Activated T-cell treated with anti-CD3 and anti-CD28 coated beads for 4 hours (primary cell): ENCODE measurements around the gene TMEM263.
"Not testable (repeated sequence)": the region's sequence is repeated elsewhere in the genome, so short reads cannot be mapped to it uniquely, and the experiment has no call there.

Experiments
- DNase-seq: peaks from one replicate; pipeline ENCODE4 v3.0.0-alpha.2; 2020

TMEM263 gene

DNA sequence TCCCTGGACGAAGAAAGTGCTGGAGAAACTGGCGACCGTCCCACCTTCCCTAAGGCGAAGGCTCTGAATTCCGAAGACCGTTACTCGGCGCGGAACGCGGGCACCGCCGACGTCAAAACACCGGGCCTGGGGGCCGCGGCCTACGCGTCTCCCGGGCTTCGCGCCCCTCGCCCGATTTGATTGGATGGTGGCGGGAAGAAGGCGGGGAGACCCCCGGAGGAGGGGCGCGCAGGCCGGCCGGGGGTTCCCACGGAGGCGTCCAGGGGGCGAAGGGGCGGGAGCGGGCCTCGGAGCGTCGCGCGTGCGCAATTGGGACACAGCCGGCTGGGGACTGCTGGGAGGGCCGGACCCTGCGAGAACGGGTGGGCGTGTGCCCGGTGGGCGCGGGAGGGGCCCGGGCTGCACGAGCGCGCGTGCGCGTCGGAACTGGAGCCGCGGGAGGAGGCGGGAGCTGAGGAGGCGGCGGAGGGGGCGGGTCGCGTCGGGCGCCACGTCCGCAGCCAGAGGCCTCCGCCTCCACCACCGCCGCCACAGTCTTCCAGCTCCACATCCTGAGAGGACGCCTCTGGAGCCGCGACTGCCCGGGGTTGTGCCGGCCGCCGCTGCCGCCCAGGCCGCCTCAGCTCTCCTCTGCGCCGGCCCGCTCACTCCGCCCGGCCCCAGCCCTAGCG lies at the start of gene TMEM263:
TMEM263 (plus strand) TSS at position 531 of the 671 bp plus-strand sequence. CDS start 11,210 bp downstream, outside the sequence.
- peak; percentile 85 for DNase-seq

DNA sequence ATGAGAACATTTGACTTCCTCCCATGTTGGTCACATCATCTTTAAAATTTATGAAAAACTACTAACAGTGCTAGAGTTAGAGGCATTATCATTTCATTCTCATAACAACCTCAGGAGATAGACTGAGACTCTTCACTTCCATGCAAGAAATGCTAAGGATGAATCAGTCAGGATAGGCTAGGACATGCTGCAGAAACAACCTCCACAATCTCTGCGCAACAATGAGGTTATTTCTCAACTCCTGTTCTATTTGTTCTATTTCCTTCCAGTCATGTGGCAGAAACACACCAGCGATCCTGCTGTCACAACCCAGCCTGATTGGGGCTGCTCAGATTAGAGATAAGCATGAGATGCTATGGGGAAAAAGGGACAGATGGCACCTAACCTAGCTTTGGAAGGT lies 49.0 kb upstream of the TMEM263 start:
- DNase-seq, result no peak

DNA sequence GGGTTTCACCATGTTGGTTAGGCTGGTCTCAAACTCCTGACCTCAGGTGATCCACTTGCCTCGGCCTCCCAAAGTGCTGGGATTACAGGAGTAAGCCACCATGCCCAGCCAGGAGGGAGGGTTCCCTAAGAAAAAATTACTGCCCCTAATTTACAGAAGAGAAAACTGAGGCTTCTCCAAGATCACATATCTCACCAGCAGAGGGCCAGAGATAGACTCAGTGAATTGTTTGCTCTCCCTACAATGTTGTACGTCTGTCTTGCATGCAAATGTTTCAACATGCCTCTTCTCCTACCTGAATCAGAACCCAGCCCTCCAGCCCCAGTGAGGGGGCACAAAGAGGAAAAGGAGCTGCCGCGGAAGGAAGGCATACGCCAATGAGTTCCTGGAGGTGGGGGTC lies 48.3 kb upstream of the TMEM263 start:
- DNase-seq, result no peak

DNA sequence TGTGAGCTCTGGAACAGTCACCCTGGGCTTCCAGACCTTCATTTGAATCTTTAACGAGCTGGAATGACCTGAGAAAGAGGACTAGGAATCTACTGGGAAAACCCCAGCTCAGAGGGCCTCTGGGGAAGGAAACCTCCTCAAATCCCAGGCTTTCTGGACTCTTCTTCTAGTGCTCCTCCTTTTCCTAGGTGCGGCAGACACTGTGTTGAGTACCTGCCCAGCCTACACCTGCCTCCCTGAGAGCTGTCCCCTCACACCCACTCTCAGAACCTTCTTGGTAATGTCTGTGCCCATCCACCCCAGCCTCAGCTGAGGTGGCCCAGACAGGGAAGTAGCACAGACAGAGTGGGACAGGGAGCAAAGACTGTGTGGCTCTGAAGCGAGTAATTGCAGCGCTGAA lies 47.9 kb upstream of the TMEM263 start:
- DNase-seq, result no peak

DNA sequence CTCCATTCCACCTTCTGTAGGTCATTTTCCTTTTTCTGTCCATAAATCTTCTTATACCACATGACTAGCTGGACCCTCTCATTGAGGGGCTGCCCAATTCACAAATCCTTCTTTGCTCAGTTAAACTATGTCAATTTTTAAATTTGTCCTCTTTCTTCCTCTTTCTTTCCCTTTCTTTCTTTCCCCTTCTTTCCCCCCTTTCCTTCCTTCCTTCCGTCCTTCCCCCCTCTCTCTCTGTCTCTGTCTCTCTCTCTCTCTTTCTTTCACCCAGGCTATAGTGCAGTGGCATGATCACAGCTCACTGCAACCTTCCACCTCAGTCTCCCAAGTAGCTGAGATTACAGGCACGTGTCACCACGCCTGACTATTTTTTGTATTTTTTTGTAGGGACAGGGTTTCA lies 47.1 kb upstream of the TMEM263 start:
- DNase-seq, result no peak

DNA sequence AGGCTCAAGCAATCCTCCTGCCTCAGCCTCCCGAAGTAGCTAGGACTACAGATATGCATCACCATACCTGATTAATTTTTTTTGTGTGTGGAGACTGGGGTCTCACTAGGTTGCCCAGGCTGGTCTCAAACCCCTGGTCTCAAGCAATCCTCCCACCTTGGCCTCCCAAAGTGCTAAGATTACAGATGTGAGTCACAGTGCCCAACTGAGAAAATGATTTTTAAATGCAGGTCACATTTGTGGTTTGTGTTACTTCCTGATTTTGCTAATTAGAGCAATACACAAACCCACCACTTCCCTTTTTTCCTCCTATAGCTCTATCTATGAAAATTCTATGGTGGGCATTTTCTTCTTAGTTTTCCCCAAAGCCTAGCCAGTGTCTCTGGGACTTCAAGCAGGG lies 45.5 kb upstream of the TMEM263 start:
- no peak for DNase-seq

DNA sequence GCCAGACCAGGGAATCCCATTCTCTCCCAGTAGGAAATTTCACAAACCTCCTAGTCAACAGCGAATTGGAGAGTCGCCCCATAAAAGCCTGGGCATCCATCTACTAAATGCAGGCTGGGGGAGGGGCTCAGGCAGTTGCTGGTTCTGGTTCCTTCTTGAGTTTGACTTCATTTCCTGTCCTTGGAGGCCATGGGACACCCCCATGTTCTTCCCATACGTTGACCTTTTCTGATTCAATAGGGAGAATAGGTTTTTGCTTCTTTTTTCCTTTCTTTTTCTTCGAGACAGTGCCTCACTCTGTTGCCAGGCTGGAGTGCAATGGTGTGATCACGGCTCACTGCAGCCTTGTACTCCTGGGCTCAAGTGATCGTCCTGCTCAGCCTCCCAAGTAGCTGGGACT lies 44.1 kb upstream of the TMEM263 start:
- no peak for DNase-seq

DNA sequence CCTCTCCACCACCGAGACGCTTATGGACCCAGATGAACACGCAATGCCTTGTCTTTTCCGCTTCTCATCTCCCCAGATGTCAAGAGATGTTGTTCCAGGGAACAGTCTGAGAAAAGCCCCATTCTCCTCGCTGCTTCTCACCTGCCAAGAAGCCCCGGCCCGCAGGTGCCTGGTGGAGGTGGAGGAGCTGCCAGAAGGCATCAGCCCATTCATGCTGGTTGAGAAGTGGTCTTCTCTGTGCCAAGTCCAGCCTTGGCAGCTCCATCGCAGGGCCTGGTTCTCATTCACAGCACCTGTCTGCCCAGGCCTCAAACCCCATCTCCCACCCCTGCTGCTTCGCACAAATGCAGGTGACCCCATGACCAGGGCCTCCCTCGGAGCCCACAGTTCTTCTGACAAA lies 42.3 kb upstream of the TMEM263 start:
- no peak for DNase-seq

DNA sequence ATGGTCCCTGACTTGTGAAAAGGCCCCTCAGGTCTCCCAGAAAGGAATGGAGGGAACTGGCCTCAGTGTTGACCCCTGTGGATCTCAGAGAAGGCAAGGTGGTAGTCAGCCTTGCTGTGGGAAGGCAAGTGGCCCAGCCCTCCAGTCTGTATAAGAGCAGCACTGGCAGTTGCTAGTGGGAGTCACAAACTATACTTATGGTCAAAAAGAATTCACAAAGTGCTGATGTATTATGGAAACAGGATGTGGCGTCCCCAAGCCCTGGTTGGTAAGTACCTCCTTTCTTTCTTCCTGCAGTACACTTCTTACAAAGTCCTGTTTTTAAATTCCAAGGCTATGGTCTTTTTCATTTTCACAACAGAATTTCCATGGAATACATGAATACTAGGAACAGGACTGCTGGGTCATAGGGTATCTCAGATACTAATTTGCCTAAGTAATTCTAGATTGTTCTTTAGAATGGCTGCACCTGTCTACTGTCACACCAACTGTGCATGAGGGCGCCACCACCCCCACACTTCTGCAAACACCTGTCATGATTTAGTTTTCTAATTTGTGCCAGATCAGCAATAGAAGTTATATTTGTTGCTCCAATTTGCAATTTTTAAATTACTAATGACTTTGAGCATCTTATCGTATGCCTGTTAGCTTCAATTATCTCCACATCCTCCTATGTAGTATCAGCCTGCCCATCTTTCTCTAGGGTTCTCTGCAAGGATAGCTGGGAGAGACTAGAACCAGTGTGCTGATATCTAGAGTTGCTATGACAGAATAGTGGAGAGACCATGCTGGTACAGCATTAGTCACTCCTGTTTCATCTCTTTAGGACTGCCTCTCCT lies 40.7 kb upstream of the TMEM263 start:
- DNase-seq, result no peak

DNA sequence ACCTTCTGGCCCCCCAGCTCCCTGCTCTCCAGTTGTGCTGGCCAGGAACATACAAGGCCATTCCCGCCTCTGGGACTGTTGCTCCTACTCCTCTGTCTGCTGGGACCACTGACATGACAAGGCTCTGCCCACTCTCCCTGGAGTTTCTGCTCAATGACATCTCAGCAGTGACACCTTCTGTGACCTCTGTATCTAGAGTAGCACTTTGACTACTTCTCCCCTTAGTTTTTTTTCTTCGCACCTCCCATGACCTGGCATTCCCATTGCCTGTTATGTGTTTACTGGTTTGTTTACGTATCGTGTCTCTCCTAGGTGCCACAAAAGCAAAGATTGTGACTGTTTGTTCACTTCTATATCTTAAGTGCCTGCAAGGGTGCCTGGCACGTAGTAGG lies 40.1 kb upstream of the TMEM263 start:
- DNase-seq, result no peak

DNA sequence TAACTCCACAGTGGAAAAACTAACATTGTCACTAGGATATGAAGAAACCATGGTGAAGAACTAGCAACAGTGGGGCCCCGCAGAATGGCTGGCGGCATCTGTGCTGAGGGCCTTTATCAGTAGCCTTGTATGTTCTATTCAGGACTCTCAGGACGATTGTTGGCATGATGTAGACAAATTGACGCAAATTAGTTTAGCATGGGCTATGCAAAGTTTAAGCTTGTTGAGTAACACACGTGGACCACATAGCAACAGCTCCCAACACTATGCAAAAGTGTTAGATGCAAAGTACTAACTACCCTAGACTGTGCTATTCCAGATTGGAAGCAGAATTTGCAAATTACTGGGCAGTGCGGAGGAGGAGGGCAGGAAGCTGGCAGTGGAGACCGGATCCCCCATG lies 38.2 kb upstream of the TMEM263 start:
- DNase-seq, result no peak

DNA sequence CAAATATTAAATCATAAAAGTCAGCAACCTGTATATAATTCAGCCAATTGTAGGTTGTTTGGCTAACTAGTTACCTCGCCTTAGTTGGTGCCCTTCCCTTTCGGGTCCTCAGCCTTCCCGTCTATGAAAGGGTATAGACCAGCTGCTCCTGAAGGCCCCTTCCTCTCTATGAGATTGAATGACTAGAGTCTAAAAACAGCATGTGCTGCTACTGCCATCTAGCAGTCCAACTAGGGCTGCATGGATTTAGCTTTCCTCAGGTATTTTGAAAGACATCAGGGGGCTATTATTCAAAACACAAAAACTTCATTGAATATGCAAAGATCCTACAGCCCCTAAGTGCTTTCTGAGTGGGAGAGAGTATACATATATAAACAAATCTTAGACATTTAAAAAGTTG lies 37.0 kb upstream of the TMEM263 start:
- no peak for DNase-seq

DNA sequence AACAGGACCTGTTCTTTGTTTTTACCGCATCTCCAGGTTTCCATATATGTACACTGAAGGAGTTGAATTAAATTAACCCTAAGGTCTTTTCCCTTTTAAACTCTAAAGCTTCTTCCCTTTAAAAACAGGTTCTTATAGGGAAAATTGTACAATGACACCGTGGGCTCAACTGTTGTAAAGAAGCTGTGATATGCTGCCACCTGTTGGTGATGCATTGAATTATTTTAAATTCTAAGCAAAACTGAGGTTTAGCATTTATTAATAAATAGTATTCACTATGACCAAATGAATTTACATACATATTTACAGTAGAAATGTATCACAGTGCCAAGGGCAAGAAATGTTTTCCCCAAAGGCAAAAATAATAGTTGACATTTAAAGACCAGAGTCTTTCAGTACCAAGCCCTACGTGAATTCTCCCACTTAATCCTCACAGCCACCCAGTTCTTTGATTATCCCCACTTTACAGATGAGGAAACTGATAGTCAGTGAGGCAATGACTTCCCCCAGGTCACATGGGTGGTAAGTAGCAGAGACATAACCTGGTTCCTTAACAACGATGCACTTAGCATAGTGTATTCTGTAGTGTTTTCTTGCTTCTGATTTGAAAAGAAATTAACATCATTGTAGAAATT lies 35.7 kb upstream of the TMEM263 start:
- DNase-seq, result no peak

DNA sequence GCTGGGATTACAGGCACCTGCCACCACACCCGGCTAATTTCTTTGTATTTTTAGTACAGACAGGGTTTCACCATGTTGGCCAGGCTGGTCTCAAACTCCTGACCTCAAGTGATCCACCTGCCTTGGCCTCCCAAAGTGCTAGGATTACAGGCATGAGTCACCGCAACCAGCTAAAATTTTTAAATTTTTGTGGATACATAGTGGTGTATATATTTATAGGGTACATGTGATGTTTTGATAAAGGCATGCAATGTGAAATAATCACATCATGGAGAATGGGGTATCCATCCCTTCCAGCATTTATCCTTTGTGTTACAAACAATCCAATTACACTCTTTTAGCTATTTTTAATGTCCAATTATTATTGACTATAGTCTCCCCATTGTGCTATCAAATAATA lies 33.7 kb upstream of the TMEM263 start:
- not testable (repeated sequence) for DNase-seq

DNA sequence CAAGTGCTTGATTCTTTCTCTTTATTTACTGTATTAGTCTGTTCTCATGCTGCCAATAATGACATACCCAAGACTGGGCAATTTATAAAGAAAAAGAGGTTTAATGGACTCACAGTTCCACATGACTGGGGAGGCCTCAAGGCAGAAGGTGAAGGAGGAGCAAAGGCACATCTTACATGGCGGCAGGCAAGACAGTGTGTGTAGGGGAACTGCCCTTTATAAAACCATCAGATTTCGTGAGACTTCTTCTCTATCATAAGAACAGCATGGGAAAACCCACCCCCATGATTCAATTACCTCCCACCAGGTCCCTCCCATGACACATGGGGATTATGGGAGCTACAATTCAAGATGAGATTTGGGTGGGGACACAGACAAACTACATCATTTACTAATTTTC lies 32.1 kb upstream of the TMEM263 start:
- DNase-seq, result not testable (repeated sequence)

DNA sequence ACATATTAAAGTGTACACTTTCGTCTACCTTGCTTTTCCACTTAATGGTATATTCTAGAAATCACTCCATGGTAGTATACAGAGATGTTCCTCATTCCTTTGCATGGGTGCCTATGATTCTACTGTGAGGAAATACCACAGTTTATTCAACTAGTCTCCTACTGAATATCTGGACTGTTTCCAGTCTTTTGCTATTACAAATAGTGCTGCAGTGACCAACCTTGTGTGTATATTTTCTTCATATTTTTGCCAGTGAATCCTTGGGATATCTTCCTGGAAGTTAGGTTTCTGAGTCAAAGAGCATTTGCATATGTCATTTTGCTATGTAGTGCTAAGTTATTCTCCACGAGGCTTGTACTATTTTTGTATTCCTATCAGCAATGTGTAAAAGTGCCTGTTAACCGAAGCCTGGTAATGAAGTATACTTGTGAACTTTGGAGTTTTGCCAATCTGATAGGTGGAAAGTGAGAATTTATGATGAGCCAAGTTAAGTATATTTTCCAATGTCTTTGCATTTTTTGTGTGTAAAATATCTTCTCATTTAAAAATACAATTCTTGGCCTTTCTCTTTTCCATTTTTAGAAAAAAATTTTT lies 31.3 kb upstream of the TMEM263 start:
- DNase-seq, result no peak

DNA sequence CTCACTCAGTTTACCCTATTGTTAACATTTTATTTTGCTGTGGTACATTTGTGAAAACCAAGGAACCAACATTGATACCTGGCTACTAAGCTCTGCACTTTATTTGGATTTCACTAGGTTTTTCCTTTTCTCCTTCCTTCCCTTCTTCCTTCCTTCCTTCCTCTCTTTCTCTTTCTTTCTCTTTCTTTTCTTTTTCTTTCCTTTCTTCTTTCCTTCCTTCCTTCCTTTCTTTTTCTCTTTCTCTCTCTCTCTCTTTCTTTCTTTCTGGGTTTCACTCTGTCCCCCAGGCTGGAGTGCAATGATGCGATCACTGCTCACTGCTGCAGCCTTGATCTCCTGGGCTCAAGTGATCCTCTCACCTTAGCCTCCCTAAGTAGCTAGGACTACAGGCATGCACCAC lies 29.1 kb upstream of the TMEM263 start:
- DNase-seq, result no peak

DNA sequence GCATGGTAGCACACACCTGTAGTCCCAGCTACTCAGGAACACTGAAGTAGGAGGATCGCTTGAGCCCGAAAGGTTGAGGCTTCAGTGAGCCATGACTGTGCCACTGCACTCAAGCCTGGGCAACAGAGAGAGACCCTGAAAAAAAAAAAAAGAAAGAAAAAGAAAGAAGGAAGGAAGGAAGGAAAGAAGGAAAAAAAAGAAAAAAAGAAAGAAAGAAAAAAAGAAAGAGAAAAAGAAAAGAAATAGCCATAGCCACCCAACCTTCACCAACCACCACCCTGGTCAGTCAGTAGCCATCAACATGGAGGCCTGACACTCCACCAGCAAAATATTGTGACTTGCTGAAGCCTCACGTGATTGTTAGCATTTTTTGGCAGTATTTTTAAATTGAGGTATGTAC lies 21.4 kb upstream of the TMEM263 start:
- DNase-seq, result no peak

DNA sequence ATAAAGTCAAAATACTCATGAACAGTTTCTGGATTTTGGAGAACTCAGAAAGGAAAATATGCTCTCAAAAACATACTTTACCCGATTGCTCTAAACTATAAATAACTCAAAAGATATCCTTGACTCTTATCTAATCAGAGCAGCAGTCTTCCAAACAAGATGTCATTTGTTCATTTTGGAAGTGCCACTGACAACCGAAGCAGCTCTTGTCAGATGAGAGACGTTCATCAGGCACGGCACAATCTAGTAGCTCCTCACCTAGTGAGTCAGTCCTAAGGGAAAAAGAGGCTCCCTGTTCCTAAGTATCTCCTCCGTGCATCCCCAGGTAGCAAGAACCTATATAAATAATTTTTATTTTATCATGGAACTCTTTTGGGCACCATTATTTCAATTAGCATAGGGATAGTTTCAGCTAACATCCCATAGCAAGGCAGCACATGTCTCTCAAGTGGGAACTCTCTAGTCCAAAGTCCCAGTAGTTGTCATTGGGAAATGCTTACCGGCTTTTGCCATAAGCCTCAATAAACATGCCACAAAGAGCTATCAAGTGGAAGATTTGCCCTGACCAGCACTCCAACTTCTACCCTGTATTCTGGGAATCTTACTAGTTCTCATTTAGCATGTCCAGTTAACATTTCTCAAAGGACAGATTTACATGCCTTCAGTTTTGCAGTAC lies 14.1 kb upstream of the TMEM263 start:
- DNase-seq, result no peak

DNA sequence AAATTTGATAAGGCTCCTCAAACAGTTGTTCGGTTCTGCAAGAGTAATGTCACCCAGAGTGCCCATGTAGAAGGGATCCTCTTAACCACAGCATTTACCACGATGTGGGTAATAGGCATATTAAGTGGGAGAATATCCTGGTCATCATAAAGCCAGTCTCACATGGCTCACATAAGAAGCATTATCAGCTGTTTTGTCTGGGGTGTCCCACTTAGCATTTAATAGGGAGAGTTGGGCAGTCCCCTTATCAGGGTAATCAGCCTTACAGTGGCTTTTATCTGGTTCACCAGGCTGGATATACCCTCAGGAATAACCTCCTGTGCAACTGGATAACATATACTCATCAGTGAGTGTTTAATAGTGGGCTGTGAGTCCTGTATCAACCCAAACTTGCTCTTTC lies 12.9 kb upstream of the TMEM263 start:
- DNase-seq, result no peak

DNA sequence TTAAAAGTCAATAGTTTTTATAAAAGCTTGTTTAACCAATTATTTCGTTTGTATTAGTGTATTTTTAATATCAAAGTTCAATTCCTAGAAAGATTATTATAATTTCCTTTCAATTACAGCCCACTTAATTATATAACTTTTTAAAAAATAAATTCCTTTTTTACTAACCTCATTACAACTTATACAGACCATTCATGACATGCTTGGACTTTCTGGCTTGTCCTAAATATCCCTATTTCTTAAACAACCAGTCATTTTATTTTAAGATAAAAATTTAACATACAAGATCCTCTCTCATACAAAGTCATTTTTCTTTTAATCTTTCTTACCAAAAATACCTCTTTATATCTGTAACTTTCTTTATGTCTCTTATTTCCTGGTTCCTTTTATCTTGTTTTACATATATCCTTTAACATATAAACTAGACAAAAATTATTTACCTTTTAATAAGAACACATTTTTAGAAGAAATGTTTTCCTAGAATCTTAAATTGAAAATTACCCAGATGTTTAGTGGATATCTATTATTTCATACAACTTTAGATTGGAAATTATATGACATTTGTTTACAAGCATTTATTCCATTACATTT lies 10.4 kb upstream of the TMEM263 start:
- DNase-seq, result no peak

DNA sequence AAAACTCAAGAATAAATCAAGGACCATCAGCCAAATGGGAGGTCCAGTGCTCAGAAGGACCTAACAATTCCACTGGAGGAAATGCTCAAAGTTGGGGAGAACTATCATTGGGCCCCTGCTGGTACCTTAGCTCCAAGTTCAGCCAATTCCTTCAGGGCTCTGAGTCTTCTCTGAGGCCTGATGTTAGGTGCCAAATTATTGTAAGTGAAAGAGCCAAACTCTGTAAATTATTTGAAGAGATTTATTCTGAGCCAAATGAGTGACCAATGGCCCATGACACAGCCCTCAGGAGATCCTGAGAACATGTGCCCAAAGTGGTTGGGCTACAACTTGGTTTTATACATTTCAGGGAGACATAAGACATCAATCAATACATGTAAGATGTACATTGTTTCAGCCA lies 8.2 kb upstream of the TMEM263 start:
- DNase-seq, result no peak

DNA sequence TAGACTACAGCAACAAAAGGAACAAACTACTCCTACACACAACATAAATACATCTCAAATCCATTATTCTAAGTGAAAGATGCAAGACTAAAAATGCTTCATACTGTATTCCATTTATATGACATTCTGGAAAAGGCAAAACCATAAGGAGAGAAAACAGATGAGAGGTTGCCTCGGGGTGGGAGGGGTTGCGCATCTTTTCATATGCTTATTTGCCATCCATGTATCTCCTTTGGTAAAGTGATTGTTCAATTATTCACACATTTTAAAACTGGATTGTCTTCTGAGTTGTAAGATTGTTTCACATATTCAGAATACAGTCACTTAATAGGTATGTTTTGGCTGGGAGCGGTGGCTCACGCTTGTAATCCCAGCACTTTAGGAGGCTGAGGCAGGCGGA lies 5.1 kb upstream of the TMEM263 start:
- DNase-seq, result no peak
